Measurements from ENCODE around the gene ARHGAP30.

DNA sequence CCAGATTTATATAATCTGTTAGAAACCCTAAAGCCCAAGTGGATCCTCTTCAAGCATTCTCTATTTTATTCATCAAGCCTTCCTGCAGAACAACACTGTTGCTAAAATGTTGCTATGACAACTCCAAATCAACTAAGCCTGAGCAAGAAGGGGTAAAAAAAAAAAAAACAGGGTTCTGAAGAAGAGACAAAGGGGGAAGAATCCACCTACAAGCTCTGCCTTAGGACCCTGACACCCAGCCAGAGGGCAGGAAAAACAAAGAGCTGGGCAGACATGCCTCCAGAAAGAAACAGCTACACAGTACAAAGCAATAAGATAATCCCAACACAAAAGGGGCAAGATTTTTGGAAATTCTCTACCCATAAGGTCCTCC is 25.2 kb downstream of the ARHGAP30 start:
- TF ChIP-seq CTCF (IDR thresholded peaks at IDR 0.05; ENCODE audit: low read length) (no peak), EZH2 (IDR thresholded peaks at IDR 0.05; ENCODE audit: borderline replicate concordance, low read length) (no peak)

All from OCI-LY1 (cell line).